GM12864 (cell line): ENCODE measurements around the gene DNASE1L1.

Experiments used
- DNase-seq: peaks from one replicate; pipeline ENCODE4 v3.0.0-alpha.2; 2011; ENCODE audit warnings: low read depth
- H3K4me3 ChIP-seq: 2 replicates; pipeline ENCODE4 v1.5.1; 2011; ENCODE audit warnings: mild to moderate bottlenecking, low read depth, low read length, control low read depth
- TF ChIP-seq, protein P1 (sequence below): IDR thresholded peaks from 2 replicates; pipeline ENCODE4 v1.5.1; 2011; ENCODE audit warnings: low read depth, mild to moderate bottlenecking, moderate library complexity, low read length, control low read depth, inconsistent platforms; ENCODE audit errors: missing control alignments

The DNASE1L1 gene

GRCh38 chrX:154417157-154417556 lies 8.1 kb upstream of the DNASE1L1 start:
- no peak for DNase-seq
- TF ChIP-seq, protein P1, sequence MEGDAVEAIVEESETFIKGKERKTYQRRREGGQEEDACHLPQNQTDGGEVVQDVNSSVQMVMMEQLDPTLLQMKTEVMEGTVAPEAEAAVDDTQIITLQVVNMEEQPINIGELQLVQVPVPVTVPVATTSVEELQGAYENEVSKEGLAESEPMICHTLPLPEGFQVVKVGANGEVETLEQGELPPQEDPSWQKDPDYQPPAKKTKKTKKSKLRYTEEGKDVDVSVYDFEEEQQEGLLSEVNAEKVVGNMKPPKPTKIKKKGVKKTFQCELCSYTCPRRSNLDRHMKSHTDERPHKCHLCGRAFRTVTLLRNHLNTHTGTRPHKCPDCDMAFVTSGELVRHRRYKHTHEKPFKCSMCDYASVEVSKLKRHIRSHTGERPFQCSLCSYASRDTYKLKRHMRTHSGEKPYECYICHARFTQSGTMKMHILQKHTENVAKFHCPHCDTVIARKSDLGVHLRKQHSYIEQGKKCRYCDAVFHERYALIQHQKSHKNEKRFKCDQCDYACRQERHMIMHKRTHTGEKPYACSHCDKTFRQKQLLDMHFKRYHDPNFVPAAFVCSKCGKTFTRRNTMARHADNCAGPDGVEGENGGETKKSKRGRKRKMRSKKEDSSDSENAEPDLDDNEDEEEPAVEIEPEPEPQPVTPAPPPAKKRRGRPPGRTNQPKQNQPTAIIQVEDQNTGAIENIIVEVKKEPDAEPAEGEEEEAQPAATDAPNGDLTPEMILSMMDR = no peak
- no peak overlapping the region for H3K4me3 ChIP-seq

- no peak for DNase-seq
- TF ChIP-seq, protein P1 = no peak
- H3K4me3 ChIP-seq = no peak overlapping the region
Measured at GRCh38 chrX:154413142-154413541, 4.1 kb upstream of the DNASE1L1 start.

DNA sequence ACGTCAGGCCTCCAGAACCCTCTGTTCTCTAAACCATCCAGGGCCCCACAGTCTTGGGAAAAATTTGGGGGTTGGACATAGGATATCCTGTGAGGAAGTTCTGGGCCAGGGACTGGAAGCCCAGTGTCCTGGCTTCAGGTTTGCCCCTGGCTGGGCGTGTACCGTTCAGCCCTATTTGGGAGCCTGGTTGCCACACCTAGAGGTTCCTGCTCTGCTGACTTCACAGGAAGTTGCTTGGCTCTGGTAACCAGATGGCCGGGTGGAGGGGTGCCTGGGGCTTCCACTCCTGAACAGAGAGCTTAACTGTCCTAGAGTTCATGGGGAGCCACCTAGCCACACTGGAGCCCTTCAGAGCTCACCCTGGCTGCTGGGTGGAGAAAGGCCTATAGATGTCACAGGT lies 3.4 kb upstream of the DNASE1L1 start:
- no peak for DNase-seq
- TF ChIP-seq, protein P1 = no peak
- H3K4me3 ChIP-seq = peak overlapping the region; percentile 89

DNA sequence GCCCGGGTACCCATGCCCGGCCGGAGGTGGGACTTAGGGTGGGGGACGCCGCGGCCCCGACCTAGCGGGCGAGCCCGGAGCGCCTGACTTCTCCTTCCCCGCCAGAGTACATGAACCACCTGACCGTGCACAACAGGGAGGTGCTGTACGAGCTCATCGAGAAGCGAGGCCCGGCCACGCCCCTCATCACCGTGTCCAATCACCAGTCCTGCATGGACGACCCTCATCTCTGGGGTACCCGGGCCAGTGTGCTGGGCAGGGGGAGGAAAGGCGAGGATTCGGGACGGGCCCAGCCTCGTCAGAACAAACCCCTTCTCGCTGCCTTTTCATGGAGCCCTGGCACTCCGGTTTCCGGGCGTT lies 2.9 kb upstream of the DNASE1L1 start:
- no peak for DNase-seq
- TF ChIP-seq, protein P1 = no peak
- H3K4me3 ChIP-seq = peak overlapping the region; percentile 89

- DNase-seq = no peak
- TF ChIP-seq, protein P1 = no peak
- H3K4me3 ChIP-seq = peak overlapping the region; percentile 61
Measured at GRCh38 chrX:154408659-154409221, 314 bp downstream of the DNASE1L1 start.

DNA sequence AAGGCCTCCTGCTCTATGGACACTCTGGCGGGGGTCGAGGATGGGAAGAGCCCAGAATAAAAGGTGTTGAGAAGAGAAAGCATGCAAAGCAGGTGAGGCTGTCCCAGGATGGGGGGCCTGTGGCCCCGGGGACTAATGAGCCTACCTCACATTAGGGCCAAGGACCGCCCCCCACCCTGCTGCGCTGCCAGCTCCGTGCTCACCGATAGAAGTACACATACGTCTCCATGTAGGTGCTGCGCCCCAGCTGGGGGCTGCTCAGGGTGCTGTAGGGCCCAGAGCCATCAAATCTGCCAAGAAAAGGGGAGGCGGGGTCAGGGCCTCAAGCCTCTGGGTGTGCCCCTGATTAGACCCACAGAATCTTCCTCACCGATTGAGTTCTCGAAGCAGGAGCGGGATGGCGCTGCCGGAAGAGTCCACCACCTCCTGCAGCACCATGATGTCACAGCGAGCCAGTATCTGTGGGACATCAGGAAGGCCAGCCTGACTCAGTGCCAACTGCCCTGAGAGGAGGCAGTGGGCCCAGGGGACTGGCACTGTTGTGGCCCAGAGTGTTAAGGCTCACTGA lies 4.3 kb downstream of the DNASE1L1 start:
- no peak overlapping the region for H3K4me3 ChIP-seq
- TF ChIP-seq, protein P1 = no peak
- DNase-seq = no peak

DNA sequence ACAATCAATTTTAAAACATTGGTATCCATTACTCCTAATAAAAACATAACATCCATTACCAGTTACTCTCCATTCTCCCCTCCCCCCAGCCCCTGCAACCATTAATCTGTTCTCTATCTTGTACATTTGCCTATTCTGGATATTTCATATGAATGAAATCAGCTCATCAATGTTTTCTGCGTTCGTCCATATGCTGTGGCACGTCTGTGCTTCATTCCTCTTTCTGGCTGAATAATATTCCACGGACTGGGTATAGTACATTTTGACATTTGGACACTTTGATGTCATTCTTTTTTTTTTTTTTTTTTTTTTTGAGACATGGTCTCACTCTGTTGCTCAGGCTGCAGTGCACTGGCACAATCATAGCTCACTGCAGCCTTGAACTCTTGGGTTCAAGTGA lies 5.2 kb downstream of the DNASE1L1 start:
- H3K4me3 ChIP-seq = no peak overlapping the region
- TF ChIP-seq, protein P1 = no peak

More for the DNA sequence above, 5.2 kb downstream of the DNASE1L1 start:
- no peak for DNase-seq
